GM12865 (cell line): ENCODE measurements around the gene SLC39A11.

ENCODE experiments used
- DNase-seq: peaks from one replicate; pipeline ENCODE4 v3.0.0; 2010; ENCODE audit warnings: low read depth
- H3K4me3 ChIP-seq: 2 replicates; pipeline ENCODE4 v1.5.1; 2011; ENCODE audit warnings: mild to moderate bottlenecking, low read depth, low read length, control low read depth
- CTCF ChIP-seq: IDR thresholded peaks from 2 replicates; pipeline ENCODE4 v1.5.1; 2011; ENCODE audit warnings: low read length, control low read depth, low read depth, inconsistent platforms; ENCODE audit not compliant: insufficient read depth; ENCODE audit errors: missing control alignments

The SLC39A11 gene

GRCh38 chr17:72887322-72887721, 205.2 kb downstream of the SLC39A11 start:
- no peak overlapping the region for H3K4me3 ChIP-seq
- no peak for TF ChIP-seq CTCF
- DNase-seq, result peak; percentile 54

DNA sequence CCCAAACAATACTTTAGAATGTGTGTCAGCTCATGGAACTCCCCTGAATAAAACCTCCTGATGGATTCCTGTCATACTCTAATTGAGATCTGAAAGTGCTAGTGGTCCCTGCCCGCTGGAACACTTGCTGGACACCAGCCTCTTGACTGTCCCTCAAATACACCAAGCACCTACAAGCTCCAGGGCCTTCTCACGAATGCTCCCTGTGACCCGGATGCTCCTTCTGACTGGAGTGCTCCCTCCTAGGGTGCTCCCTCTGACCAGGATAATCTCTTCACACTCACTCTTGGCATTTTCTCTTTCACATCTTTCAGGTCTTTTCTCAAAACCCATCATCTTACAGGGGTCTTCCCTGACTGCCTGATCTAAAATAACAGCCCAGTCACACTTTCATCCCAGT, 205.9 kb downstream of the SLC39A11 start:
- peak; percentile 18 for DNase-seq
- H3K4me3 ChIP-seq, result no peak overlapping the region
- no peak for TF ChIP-seq CTCF

GRCh38 chr17:72884066-72884465, 208.4 kb downstream of the SLC39A11 start:
- no peak for DNase-seq
- no peak for TF ChIP-seq CTCF

GRCh38 chr17:72883351-72883750, 209.1 kb downstream of the SLC39A11 start:
- DNase-seq, result no peak
- no peak for TF ChIP-seq CTCF
- H3K4me3 ChIP-seq, result no peak overlapping the region

More at GRCh38 chr17:72884066-72884465, 208.4 kb downstream of the SLC39A11 start:
- H3K4me3 ChIP-seq, result no peak overlapping the region

DNA sequence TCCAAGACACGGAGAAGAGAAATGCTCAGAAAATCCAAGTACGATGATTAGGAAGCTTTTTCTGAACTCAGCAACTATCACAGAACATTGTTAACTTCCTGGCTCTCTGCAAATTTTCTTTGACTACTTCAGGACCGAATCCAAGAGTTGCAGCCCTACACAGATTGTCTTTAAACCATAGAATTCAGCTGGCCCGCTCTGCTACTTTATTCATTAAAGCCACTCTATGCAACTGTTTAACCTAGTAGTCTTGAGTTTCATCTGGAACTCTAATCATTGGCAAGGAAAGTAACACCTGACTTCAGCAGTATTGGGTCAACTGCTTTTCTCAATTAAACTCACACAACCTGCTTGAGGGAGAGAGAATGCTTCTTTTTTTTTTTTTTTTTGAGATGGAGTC, 210.1 kb downstream of the SLC39A11 start:
- TF ChIP-seq CTCF, result no peak
- H3K4me3 ChIP-seq, result no peak overlapping the region
- no peak for DNase-seq

DNA sequence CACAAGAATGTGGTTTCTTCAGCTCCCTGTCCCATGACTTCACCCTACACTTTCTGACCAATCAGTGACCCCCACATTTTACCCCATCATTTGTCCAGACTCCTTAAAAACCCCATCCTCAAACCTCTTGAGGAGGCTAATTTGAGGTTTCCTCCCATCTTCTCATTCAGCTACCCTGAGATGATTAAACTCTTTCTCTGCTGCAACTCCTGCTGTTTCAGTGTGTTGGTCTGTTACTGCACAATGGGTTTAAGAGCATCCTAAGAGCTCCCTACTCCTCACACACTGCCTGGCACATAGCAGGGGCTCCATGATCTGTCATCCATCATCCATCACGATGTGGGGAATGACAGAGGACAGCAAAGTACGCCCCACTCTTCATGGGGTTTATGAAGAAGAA, 212.6 kb downstream of the SLC39A11 start:
- no peak for TF ChIP-seq CTCF
- H3K4me3 ChIP-seq, result no peak overlapping the region
- no peak for DNase-seq

GRCh38 chr17:72878975-72879660, 213.4 kb downstream of the SLC39A11 start:
- TF ChIP-seq CTCF, result no peak
- no peak for DNase-seq
- no peak overlapping the region for H3K4me3 ChIP-seq
